HL-60/S4 (cell line): ENCODE data around the gene TUSC7.

Experiments used
- in situ Hi-C: fragments of 300-500 bp; cut with MboI; formaldehyde crosslinking; loops from 2 replicates; pipeline ENCODE4 v1.14.3; 2022; ENCODE audit warnings: low sequenced_read_pairs

Gene TUSC7

DNA sequence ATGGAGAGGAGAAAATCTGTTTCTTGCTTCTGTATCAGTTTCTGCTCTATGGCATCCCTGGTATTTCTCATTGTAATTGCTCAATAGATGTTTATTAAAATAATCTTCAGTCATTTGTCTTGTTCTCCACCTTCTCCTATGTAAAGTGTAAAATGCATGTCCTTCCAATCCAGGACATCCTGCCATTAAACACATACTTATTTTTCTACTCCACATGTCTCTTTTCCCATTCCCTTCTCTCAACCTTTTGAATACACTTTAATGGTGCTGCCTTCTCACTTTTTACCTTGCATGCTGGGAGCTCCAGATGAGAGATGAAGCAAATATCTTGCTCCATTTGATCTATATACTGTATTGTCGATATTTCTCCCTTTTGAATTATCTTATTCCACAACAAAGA lies 49.7 kb downstream of the TUSC7 start:
- in situ Hi-C loops, result loop anchor here (25.0 kb wide), 1 partner anchor 622 kb away; no protein-coding TSS in a partner anchor
